HS-27A (cell line): ENCODE results near the gene LIPN.

ENCODE experiments used
- DNase-seq: peaks from one replicate; pipeline ENCODE4 v3.0.0-alpha.2; 2012; ENCODE audit warnings: low read depth, missing footprints

The LIPN gene

GRCh38 chr10:88827671-88828070 lies 67.9 kb downstream of the LIPN start:
- DNase-seq: no peak

GRCh38 chr10:88828310-88828709 lies 68.5 kb downstream of the LIPN start:
- no peak for DNase-seq
